HEK293T (cell line): ENCODE results near the gene PITPNM3.

Experiments used
- ARNT ChIP-seq: fragments of 450-650 bp; IDR thresholded peaks from 2 replicates; pipeline ENCODE4 v1.6.1; 2017; ENCODE audit warnings: mild to moderate bottlenecking
- CTBP1 ChIP-seq: fragments of 450-650 bp; IDR thresholded peaks from 2 replicates; pipeline ENCODE4 v1.6.1; 2016; ENCODE audit warnings: borderline replicate concordance
- ELF4 ChIP-seq: fragments of 450-650 bp; IDR thresholded peaks from 2 replicates; pipeline ENCODE4 v1.6.1; 2017; ENCODE audit warnings: antibody characterized with exemption
- FOXA1 ChIP-seq: fragments of 450-650 bp; IDR thresholded peaks from 2 replicates; pipeline ENCODE4 v1.6.1; 2016; ENCODE audit warnings: mild to moderate bottlenecking
- FOXK2 ChIP-seq: fragments of 450-650 bp; IDR thresholded peaks from 2 replicates; pipeline ENCODE4 v1.6.1; 2016; ENCODE audit warnings: mild to moderate bottlenecking
- FOXM1 ChIP-seq: fragments of 450-650 bp; IDR thresholded peaks from 2 replicates; pipeline ENCODE4 v1.6.1; 2017; ENCODE audit warnings: mild to moderate bottlenecking, borderline replicate concordance
- LEF1 ChIP-seq: fragments of 450-650 bp; IDR thresholded peaks from 2 replicates; pipeline ENCODE4 v1.6.1; 2017; ENCODE audit warnings: mild to moderate bottlenecking, borderline replicate concordance
- NFRKB ChIP-seq: fragments of 450-650 bp; IDR thresholded peaks from 2 replicates; pipeline ENCODE4 v1.6.1; 2016; ENCODE audit warnings: mild to moderate bottlenecking, moderate library complexity
- PKNOX1 ChIP-seq: fragments of 450-650 bp; IDR thresholded peaks from 2 replicates; pipeline ENCODE4 v1.6.1; 2016
- SP1 ChIP-seq: fragments of 450-650 bp; IDR thresholded peaks from 2 replicates; pipeline ENCODE4 v1.6.1; 2017
- SUZ12 ChIP-seq: fragments of 450-650 bp; IDR thresholded peaks from 2 replicates; pipeline ENCODE4 v1.6.1; 2016; ENCODE audit warnings: mild to moderate bottlenecking
- ZNF384 ChIP-seq: fragments of 450-650 bp; IDR thresholded peaks from 2 replicates; pipeline ENCODE4 v1.6.1; 2016

- no peak for TF ChIP-seq FOXM1
- TF ChIP-seq CTBP1, result no peak
- TF ChIP-seq PKNOX1, result no peak
- TF ChIP-seq LEF1, result no peak
- TF ChIP-seq ZNF384, result no peak
- no peak for TF ChIP-seq ARNT
- TF ChIP-seq SP1, result no peak
- no peak for TF ChIP-seq SUZ12
- no peak for TF ChIP-seq FOXK2
- no peak for TF ChIP-seq ELF4
- TF ChIP-seq NFRKB, result no peak
- no peak for TF ChIP-seq FOXA1
Measured at GRCh38 chr17:6505425-6506142, 50.8 kb downstream of the PITPNM3 start.
